H1 (cell line): ENCODE measurements around the gene TGM6. TPM values are rescaled to one million over a fixed set of nuclear protein-coding genes. Genes with fewer than 3 reads are reported as not detected.

Experiments
- ASH2L ChIP-seq: fragments of 200-600, 300-600 bp; sonication (generic); IDR thresholded peaks from one replicate; pipeline ENCODE4 v1.7.1; 2017; ENCODE audit warnings: low read length
- CREB1 ChIP-seq: IDR thresholded peaks from 2 replicates; pipeline ENCODE4 v1.6.1; 2012; ENCODE audit warnings: inconsistent platforms
- FOSL1 ChIP-seq: IDR thresholded peaks from 2 replicates; pipeline ENCODE4 v1.6.1; 2011; ENCODE audit warnings: mild to moderate bottlenecking, low read depth, low read length, moderate library complexity; ENCODE audit not compliant: insufficient read depth
- SIN3A ChIP-seq, 2 experiments: IDR thresholded peaks in 1 of 2; conservative IDR thresholded peaks in 1 of 2; 2 replicates each; pipeline ENCODE4 v1.6.1; 2011 to 2012; ENCODE audit warnings: low read length in 2 of 2, improper control_type of control experiment in 1 of 2, low read depth in 1 of 2, mild to moderate bottlenecking in 1 of 2
- SP4 ChIP-seq: IDR thresholded peaks from 2 replicates; pipeline ENCODE4 v1.6.1; 2012; ENCODE audit warnings: low read length, inconsistent platforms
- TAF1 ChIP-seq: IDR thresholded peaks from 2 replicates; pipeline ENCODE4 v1.6.1; 2011; ENCODE audit warnings: mild to moderate bottlenecking, low read depth, low read length
- TAF7 ChIP-seq: optimal IDR thresholded peaks from 2 replicates; pipeline ENCODE3; 2011; ENCODE audit warnings: low read depth, mild to moderate bottlenecking, inconsistent platforms, low read length, moderate library complexity, borderline replicate concordance
- polyA plus RNA-seq, 7 experiments: library from polyadenylated mRNA; depleted of rRNA in 3 of 7; stranded (reverse) in 5 of 7; unstranded in 2 of 7; fragments of >200 nt in 5 of 7; fragments of 200-250 nt in 2 of 7; gene quantifications; 1 replicate in 5 of 7; 2 replicates in 1 of 7; 4 replicates in 1 of 7; pipeline versions ENCODE4 v1.2.1 to v1.2.3, GENCODE V29; 2011 to 2013; ENCODE audit warnings: missing spikeins in 2 of 7, mixed read lengths in 2 of 7
- total RNA-seq: library from RNA; stranded (reverse); fragmentation: NEBNext Ultra II Directional; extraction: Animal tissue kit (Norgen Biotek cat#: 25700); gene quantifications from 2 replicates; pipeline ENCODE4 v1.2.1, GENCODE V29; 2021

Gene TGM6
- total and polyA plus RNA-seq, 2 of the 8 experiments (the other 6 are each of a cell fraction or from before 2014, with no cell fraction given) = 0.03 TPM; not detected in 1

GRCh38 chr20:2342243-2342642 lies 38.5 kb upstream of the TGM6 start (continued):
- TF ChIP-seq SP4 (no peak), SIN3A (conservative IDR thresholded peaks at IDR 0.05 in 1 of 2, IDR thresholded peaks at IDR 0.05 in 1 of 2; ENCODE audit: low read depth in 1 of 2, low read length in 2 of 2) (no peak), TAF1 (no peak), FOSL1 (no peak), TAF7 (no peak), ASH2L (no peak), CREB1 (no peak)
- TF ChIP-seq, all 59 proteins: peak for 0
